Hepatocyte (in vitro differentiated cells): ENCODE results near the gene DGCR6L. TPM values are rescaled to one million over a fixed set of nuclear protein-coding genes. Genes with fewer than 3 reads are reported as not detected.
"Not testable (repeated sequence)": the region's sequence is repeated elsewhere in the genome, so short reads cannot be mapped to it uniquely, and the experiment has no call there.

Experiments used
- DNase-seq: peaks from one replicate; pipeline ENCODE4 v3.0.0-alpha.2; 2016; ENCODE audit warnings: low spot score
- H2AFZ ChIP-seq: fragments of 200-600 bp; sonication (generic); 2 replicates; pipeline ENCODE4 v1.6.0; 2016; ENCODE audit warnings: antibody characterized with exemption, mild to moderate bottlenecking
- H3K27ac ChIP-seq: fragments of 200-600 bp; sonication (generic); 2 replicates; pipeline ENCODE4 v1.5.1; 2016; ENCODE audit warnings: mild to moderate bottlenecking
- H3K27me3 ChIP-seq: fragments of 200-600 bp; sonication (generic); 2 replicates; pipeline ENCODE4 v1.6.1; 2016
- H3K36me3 ChIP-seq: fragments of 200-600 bp; sonication (generic); replicated peaks from 2 replicates; pipeline ENCODE4 v1.5.1; 2016; ENCODE audit warnings: low read depth; ENCODE audit not compliant: insufficient read depth
- H3K4me1 ChIP-seq: fragments of 200-600 bp; sonication (generic); 2 replicates; pipeline ENCODE4 v1.5.1; 2016; ENCODE audit warnings: mild to moderate bottlenecking, moderate library complexity; ENCODE audit not compliant: insufficient read depth
- H3K4me2 ChIP-seq: fragments of 200-600 bp; sonication (generic); 2 replicates; pipeline ENCODE4 v1.6.0; 2016
- H3K4me3 ChIP-seq: fragments of 200-600 bp; sonication (generic); 2 replicates; pipeline ENCODE4 v1.5.1; 2016; ENCODE audit warnings: mild to moderate bottlenecking
- H3K79me2 ChIP-seq: fragments of 200-600 bp; sonication (generic); 2 replicates; pipeline ENCODE4 v1.6.0; 2017; ENCODE audit warnings: mild to moderate bottlenecking
- H3K9me2 ChIP-seq: fragments of 200-600 bp; sonication (generic); replicated peaks from 2 replicates; pipeline ENCODE4 v1.6.0; 2017; ENCODE audit warnings: mild to moderate bottlenecking; ENCODE audit not compliant: insufficient read depth
- H3K9me3 ChIP-seq: fragments of 200-600 bp; sonication (generic); 2 replicates; pipeline ENCODE4 v1.5.1; 2016; ENCODE audit warnings: low read depth, mild to moderate bottlenecking
- H4K20me1 ChIP-seq: fragments of 200-600 bp; sonication (generic); 2 replicates; pipeline ENCODE4 v1.6.0; 2016; ENCODE audit warnings: mild to moderate bottlenecking; ENCODE audit not compliant: insufficient read depth, poor library complexity, severe bottlenecking
- EZH2 ChIP-seq: fragments of 200-600 bp; sonication (generic); IDR thresholded peaks from 2 replicates; pipeline ENCODE4 v1.6.1; 2016; ENCODE audit warnings: antibody characterized with exemption, mild to moderate bottlenecking, borderline replicate concordance
- EZH2phosphoT487 ChIP-seq: fragments of 200-600 bp; sonication (generic); IDR thresholded peaks from one replicate; pipeline ENCODE4 v1.6.1; 2018; ENCODE audit warnings: antibody characterized with exemption, mild to moderate bottlenecking, low read depth, moderate library complexity; ENCODE audit not compliant: unreplicated experiment, severe bottlenecking
- WGBS: methylation state at CpG from one replicate; pipeline ENCODE4 v1.1.6; 2016; ENCODE audit warnings: low lambda C conversion rate; ENCODE audit errors: missing lambda C conversion rate; 5-methylcytosine and 5-hydroxymethylcytosine counted together
- polyA plus RNA-seq: library from polyadenylated mRNA; unstranded; fragments of >200 nt; fragmentation: Nextera tagmentation; extraction: Ambion mirVana; gene quantifications from 2 replicates; pipeline ENCODE4 v1.2.1, GENCODE V29; 2016
- total RNA-seq: library from RNA; depleted of rRNA; stranded (reverse); fragments of >200 nt; gene quantifications from 2 replicates; pipeline ENCODE4 v1.2.3, GENCODE V29; 2014

DGCR6L gene
- total and polyA plus RNA-seq, 2 experiments from 2014 or later: 49.8 to 93.4 TPM

- no peak for TF ChIP-seq EZH2phosphoT487
- TF ChIP-seq EZH2: no peak
- Histone ChIP-seq H3K9me3 (no peaks in the 10 kb centered on the region), H3K4me1 (no peaks in the 10 kb centered on the region), H3K9me2 (no peaks in the 10 kb centered on the region), H3K27me3 (no peaks in the 10 kb centered on the region), H3K36me3 (no peaks in the 10 kb centered on the region), H3K27ac (no peak overlapping the region), H3K4me2 (no peak overlapping the region), H4K20me1 (peaks cover 5% of the 10 kb centered on the region), H2AFZ (no peak overlapping the region), H3K79me2 (peaks cover 11% of the 10 kb centered on the region), H3K4me3 (no peak overlapping the region)
- WGBS: 88% methylated on average over 14 of the region's 14 CpGs
- DNase-seq: no peak
Observed at GRCh38 chr22:20312396-20313191, 7.3 kb downstream of the DGCR6L start.

DNA sequence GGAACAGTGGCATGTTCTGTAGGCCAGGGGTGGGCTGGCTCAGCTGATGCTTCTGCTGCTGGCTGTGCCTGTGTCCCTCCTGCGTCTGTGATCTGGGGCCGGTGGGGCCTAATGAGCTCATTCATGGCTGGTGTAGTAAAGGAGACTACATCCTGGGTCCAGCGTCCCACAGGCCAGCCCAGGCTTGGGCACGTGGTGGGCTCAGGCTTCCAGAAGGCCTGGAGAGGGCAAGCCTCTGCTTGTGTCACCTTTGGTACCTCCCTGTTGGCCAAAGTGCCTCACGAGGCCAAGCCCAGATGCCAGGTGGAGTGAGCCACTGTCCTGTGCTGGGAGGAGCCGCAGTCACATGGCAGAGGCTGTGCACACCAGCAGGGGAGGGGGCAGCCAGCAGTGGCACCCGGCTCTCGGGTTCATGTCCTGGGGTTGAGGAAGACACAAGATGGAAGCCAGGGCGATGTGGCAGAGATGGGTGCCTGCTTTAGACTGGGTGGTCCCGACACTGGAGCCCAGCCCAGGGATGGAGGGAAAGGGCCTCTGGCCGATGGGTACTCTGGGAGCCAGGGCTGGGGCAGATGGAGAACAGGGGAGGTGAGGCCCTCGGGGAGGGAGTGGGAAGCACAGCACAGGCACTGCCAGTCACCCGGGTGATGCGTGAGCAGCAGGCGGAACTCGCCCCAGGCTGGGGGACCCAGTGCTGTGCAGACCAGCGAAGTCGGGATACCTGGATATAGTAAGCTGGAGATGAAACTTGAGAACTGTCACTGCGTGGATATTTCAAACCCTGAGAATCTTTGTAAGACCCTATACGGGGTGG, 8.4 kb downstream of the DGCR6L start:
- H3K4me3 ChIP-seq, H3K9me3 ChIP-seq, H3K27me3 ChIP-seq, H3K27ac ChIP-seq, H2AFZ ChIP-seq, H4K20me1 ChIP-seq, H3K36me3 ChIP-seq, DNase-seq, H3K9me2 ChIP-seq, H3K4me1 ChIP-seq, H3K79me2 ChIP-seq, H3K4me2 ChIP-seq: not testable (repeated sequence)
- 92% methylated on average over 18 of the region's 20 CpGs for WGBS

DNA sequence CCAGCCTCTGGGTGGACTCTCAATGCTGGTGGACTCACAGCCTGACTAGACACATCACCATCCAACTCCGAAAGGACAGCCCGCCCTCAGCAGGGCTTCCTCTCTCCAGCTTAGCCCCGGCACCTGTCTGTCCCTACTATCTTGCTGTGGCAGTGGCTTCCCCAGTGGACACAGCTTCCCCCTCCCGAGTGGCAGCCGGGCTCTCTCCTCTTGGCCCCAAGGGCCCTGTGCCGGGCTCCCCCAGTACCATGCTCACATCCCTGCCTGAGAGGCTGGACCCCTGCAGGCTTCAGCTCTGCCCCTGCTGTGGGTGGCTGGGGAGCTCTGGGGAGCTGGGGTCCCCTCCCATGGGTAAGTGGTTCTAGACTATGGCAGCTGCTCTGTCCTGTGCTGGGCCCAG, 9.1 kb downstream of the DGCR6L start:
- H3K4me3 ChIP-seq, H3K27ac ChIP-seq, H3K9me3 ChIP-seq, H2AFZ ChIP-seq, H3K79me2 ChIP-seq, H3K4me1 ChIP-seq, H3K9me2 ChIP-seq, H3K36me3 ChIP-seq, H3K27me3 ChIP-seq, H4K20me1 ChIP-seq, H3K4me2 ChIP-seq, DNase-seq: not testable (repeated sequence)
- WGBS: 91% methylated on average over 6 of the region's 6 CpGs

DNA sequence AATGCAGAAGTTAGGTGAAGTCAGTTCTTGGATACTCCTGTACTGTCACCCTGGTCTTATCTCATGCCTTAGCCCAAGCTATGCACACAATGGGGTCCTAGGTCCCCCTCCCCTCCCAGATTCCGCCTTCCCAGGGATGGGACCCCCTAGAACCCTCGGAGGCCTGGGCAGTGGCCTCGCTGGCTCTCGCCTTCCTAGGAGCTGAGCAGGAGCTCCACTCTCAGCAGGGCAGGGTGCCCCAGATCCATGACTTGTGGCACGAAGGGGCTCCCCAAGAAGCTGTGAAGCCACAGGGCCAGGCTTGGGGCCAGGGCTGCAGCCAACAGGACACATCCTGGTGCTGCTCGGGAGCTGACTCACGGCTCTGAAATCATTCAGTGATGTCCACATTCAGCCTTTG, 9.7 kb downstream of the DGCR6L start:
- H3K27me3 ChIP-seq, H3K4me2 ChIP-seq, H2AFZ ChIP-seq, H3K36me3 ChIP-seq, H3K27ac ChIP-seq, H3K9me3 ChIP-seq, H3K9me2 ChIP-seq, H3K4me3 ChIP-seq, H3K4me1 ChIP-seq, H3K79me2 ChIP-seq, DNase-seq, H4K20me1 ChIP-seq: not testable (repeated sequence)
- whole genome bisulfite sequencing: 84% methylated on average over 7 of the region's 7 CpGs

DNA sequence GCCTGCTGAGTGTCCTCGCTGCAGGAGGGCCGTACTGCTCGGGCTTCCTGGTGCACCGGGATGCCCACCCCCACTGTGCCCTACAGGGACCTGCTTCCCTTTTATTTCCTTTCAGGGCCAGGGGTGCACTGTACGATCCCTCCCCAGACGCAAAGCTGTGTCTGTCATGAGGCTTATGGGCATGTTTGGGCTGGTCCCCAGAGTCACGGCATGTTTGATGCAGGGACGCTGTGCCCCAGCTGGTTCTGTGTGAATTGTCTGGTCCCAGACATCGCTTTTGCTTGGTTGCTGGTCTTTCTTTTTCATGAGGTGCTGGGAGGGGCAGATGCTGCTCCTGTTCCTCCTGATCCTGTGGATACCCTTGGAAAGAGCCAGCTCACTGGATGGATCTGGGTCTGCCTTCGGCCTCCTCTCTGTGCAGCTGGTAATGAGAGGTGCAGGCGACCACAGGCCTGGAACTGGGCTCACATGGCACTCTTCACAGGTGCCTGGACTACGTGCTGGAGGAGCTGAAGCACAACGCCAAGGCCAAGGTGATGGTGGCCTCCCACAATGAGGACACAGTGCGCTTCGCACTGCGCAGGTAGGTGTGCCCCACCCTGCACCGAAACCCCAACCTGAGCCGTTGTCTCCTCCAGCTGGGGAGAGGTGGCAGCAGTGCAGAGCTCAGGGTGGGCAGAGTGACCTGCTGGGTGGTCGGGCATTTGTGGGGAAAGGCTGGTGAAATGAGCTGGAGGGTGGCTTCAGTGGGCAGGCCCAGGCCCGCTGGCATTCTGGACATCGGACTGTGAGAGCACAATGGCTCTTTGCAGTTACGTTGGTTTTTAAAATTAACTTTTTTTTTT, 10.8 kb downstream of the DGCR6L start:
- not testable (repeated sequence) for H3K4me2 ChIP-seq, H4K20me1 ChIP-seq, H3K79me2 ChIP-seq, H3K27ac ChIP-seq, H3K27me3 ChIP-seq, H3K4me1 ChIP-seq, H2AFZ ChIP-seq, H3K9me2 ChIP-seq, H3K36me3 ChIP-seq, H3K4me3 ChIP-seq, DNase-seq, H3K9me3 ChIP-seq
- WGBS: 91% methylated on average over 22 of the region's 22 CpGs

GRCh38 chr22:20307448-20308447, 12.1 kb downstream of the DGCR6L start:
- H2AFZ ChIP-seq, H3K4me2 ChIP-seq, H3K36me3 ChIP-seq, DNase-seq, H4K20me1 ChIP-seq, H3K4me1 ChIP-seq, H3K9me3 ChIP-seq, H3K27ac ChIP-seq, H3K9me2 ChIP-seq, H3K4me3 ChIP-seq, H3K27me3 ChIP-seq, H3K79me2 ChIP-seq: not testable (repeated sequence)
- WGBS: 90% methylated on average over 14 of the region's 14 CpGs

GRCh38 chr22:20306646-20307447, 13.0 kb downstream of the DGCR6L start:
- not testable (repeated sequence) for H4K20me1 ChIP-seq, H3K27ac ChIP-seq, DNase-seq, H2AFZ ChIP-seq, H3K79me2 ChIP-seq, H3K9me2 ChIP-seq, H3K4me3 ChIP-seq, H3K9me3 ChIP-seq, H3K27me3 ChIP-seq, H3K36me3 ChIP-seq, H3K4me2 ChIP-seq, H3K4me1 ChIP-seq
- 96% methylated on average over 21 of the region's 21 CpGs for WGBS
